ENCODE measurements around the gene MBNL1. TPM values are rescaled to one million over a fixed set of nuclear protein-coding genes. Genes with fewer than 3 reads are reported as not detected.

MBNL1 gene
- total RNA-seq, 1 experiment from 2014 or later = 117 TPM

- CTCF ChIA-PET = no interaction called here
- H3K4me3 ChIP-seq (ENCODE audit: low read depth, low read length, poor library complexity, severe bottlenecking) = no peak overlapping the region
- no peaks in the 10 kb centered on the region for H3K9me3 ChIP-seq (ENCODE audit: low read depth, low read length, poor library complexity, severe bottlenecking)
- DNase-seq (ENCODE audit: low spot score) = no peak
- H3K27me3 ChIP-seq (replicated peaks; ENCODE audit: insufficient read depth, low read depth, low read length, poor library complexity) = no peaks in the 10 kb centered on the region
- intact Hi-C loops (cut with micrococcal nuclease; ENCODE audit: unreplicated experiment) = no loop called here
- POLR2A ChIA-PET (ENCODE audit: low non-redundant PET) = no interaction called here
- no peak overlapping the region for H3K27ac ChIP-seq (ENCODE audit: low read depth, low read length, poor library complexity, severe bottlenecking)
- no peaks in the 10 kb centered on the region for H3K36me3 ChIP-seq (ENCODE audit: insufficient read depth, low read length, poor library complexity, severe bottlenecking)
- peaks cover 4% of the 10 kb centered on the region for H3K4me1 ChIP-seq (ENCODE audit: insufficient read depth, low read length, poor library complexity, severe bottlenecking)
- no TSS peak for BruUV-seq (replicated peaks)
- no peak for TF ChIP-seq EZH2 (IDR thresholded peaks at IDR 0.05; ENCODE audit: borderline replicate concordance, low read depth, low read length, poor library complexity, severe bottlenecking)
- TF ChIP-seq, protein P1, sequence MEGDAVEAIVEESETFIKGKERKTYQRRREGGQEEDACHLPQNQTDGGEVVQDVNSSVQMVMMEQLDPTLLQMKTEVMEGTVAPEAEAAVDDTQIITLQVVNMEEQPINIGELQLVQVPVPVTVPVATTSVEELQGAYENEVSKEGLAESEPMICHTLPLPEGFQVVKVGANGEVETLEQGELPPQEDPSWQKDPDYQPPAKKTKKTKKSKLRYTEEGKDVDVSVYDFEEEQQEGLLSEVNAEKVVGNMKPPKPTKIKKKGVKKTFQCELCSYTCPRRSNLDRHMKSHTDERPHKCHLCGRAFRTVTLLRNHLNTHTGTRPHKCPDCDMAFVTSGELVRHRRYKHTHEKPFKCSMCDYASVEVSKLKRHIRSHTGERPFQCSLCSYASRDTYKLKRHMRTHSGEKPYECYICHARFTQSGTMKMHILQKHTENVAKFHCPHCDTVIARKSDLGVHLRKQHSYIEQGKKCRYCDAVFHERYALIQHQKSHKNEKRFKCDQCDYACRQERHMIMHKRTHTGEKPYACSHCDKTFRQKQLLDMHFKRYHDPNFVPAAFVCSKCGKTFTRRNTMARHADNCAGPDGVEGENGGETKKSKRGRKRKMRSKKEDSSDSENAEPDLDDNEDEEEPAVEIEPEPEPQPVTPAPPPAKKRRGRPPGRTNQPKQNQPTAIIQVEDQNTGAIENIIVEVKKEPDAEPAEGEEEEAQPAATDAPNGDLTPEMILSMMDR (conservative IDR thresholded peaks at IDR 0.05; ENCODE audit: low read depth, low read length) = no peak
Observed at GRCh38 chr3:152245498-152246170, 23.1 kb upstream of the MBNL1 start.

- H3K4me1 ChIP-seq (ENCODE audit: insufficient read depth, low read length, poor library complexity, severe bottlenecking) = no peaks in the 10 kb centered on the region
- intact Hi-C loops (cut with micrococcal nuclease; ENCODE audit: unreplicated experiment) = no loop called here
- H3K27ac ChIP-seq (ENCODE audit: low read depth, low read length, poor library complexity, severe bottlenecking) = no peak overlapping the region
- TF ChIP-seq EZH2 (IDR thresholded peaks at IDR 0.05; ENCODE audit: borderline replicate concordance, low read depth, low read length, poor library complexity, severe bottlenecking) = no peak
- TF ChIP-seq, protein P1 (conservative IDR thresholded peaks at IDR 0.05; ENCODE audit: low read depth, low read length) = no peak
- no peaks in the 10 kb centered on the region for H3K27me3 ChIP-seq (replicated peaks; ENCODE audit: insufficient read depth, low read depth, low read length, poor library complexity)
- POLR2A ChIA-PET (ENCODE audit: low non-redundant PET) = no interaction called here
- CTCF ChIA-PET = no interaction called here
- no peak for DNase-seq (ENCODE audit: low spot score)
- H3K9me3 ChIP-seq (ENCODE audit: low read depth, low read length, poor library complexity, severe bottlenecking) = no peaks in the 10 kb centered on the region
- no TSS peak for BruUV-seq (replicated peaks)
- no peak overlapping the region for H3K4me3 ChIP-seq (ENCODE audit: low read depth, low read length, poor library complexity, severe bottlenecking)
- no peaks in the 10 kb centered on the region for H3K36me3 ChIP-seq (ENCODE audit: insufficient read depth, low read length, poor library complexity, severe bottlenecking)
Observed at GRCh38 chr3:152251916-152252315, 16.8 kb upstream of the MBNL1 start.

- Histone ChIP-seq H3K4me1 (ENCODE audit: insufficient read depth, low read length, poor library complexity, severe bottlenecking) (no peaks in the 10 kb centered on the region), H3K9me3 (ENCODE audit: low read depth, low read length, poor library complexity, severe bottlenecking) (no peaks in the 10 kb centered on the region), H3K4me3 (ENCODE audit: low read depth, low read length, poor library complexity, severe bottlenecking) (no peak overlapping the region), H3K27me3 (replicated peaks; ENCODE audit: insufficient read depth, low read depth, low read length, poor library complexity) (no peaks in the 10 kb centered on the region), H3K36me3 (ENCODE audit: insufficient read depth, low read length, poor library complexity, severe bottlenecking) (no peaks in the 10 kb centered on the region), H3K27ac (ENCODE audit: low read depth, low read length, poor library complexity, severe bottlenecking) (no peak overlapping the region)
- no peak for TF ChIP-seq EZH2 (IDR thresholded peaks at IDR 0.05; ENCODE audit: borderline replicate concordance, low read depth, low read length, poor library complexity, severe bottlenecking)
- TF ChIP-seq, protein P1 (conservative IDR thresholded peaks at IDR 0.05; ENCODE audit: low read depth, low read length) = no peak
- no TSS peak for BruUV-seq (replicated peaks)
- no peak for DNase-seq (ENCODE audit: low spot score)
- POLR2A ChIA-PET (ENCODE audit: low non-redundant PET) = no interaction called here
- CTCF ChIA-PET = no interaction called here
- intact Hi-C loops (cut with micrococcal nuclease; ENCODE audit: unreplicated experiment) = no loop called here
Observed at GRCh38 chr3:152252755-152253154, 16.0 kb upstream of the MBNL1 start.
